HCT116 (cell line): ENCODE data around the gene TCEANC. TPM values are rescaled to one million over a fixed set of nuclear protein-coding genes. Genes with fewer than 3 reads are reported as not detected.

ENCODE experiments used
- ATAC-seq: fragments of 200-7000 bp; cut with Tn5 transposase; 2 replicates; pipeline ENCODE4 v1.9.1; 2020; ENCODE audit warnings: mild to moderate bottlenecking, moderate library complexity
- BruUV-seq: library from RNA; stranded (reverse); fragments of 400-500 nt; replicated peaks from 2 replicates; lab custom pipeline; 2021; lab: Mats Ljungman, UMichigan
- CTCF ChIA-PET: fragments of 300-600 bp; sonication (Branson Sonifier 250); formaldehyde crosslinking; loops from one replicate; lab custom pipeline; 2021; ENCODE audit warnings: antibody characterized with exemption; lab: Charles Lee
- POLR2A ChIA-PET: fragments of 300-600, 350-600 bp; sonication (Branson Sonifier 250); formaldehyde crosslinking; loops from one replicate; lab custom pipeline; 2021; ENCODE audit warnings: antibody characterized with exemption; lab: Charles Lee
- RAD21 ChIA-PET, 2 experiments: fragments of 300-600 bp; sonication (Branson Sonifier 250); formaldehyde crosslinking; loops; one replicate each; lab custom pipeline; 2023; ENCODE audit warnings: low total read pairs in 2 of 2; ENCODE audit not compliant: uncharacterized antibody in 2 of 2, unreplicated experiment in 2 of 2, low non-redundant PET in 1 of 2; lab: Charles Lee
- DNase-seq: peaks from one replicate; pipeline ENCODE4 v3.0.0-alpha.2; 2010; ENCODE audit warnings: low read depth, low spot score
- H2AFZ ChIP-seq: fragments of 200-600 bp; shearing (Covaris generic), sonication (generic); 2 replicates; pipeline ENCODE4 v1.6.1; 2017; ENCODE audit warnings: low read depth, mixed run types, mixed read lengths, antibody characterized with exemption, low read length; ENCODE audit not compliant: poor library complexity, severe bottlenecking
- H3K27ac ChIP-seq: 2 replicates; pipeline ENCODE4 v1.5.1; 2012; ENCODE audit warnings: low read depth, low read length
- H3K27me3 ChIP-seq: fragments of 200-600 bp; sonication (generic); 2 replicates; pipeline ENCODE4 v1.6.1; 2016; ENCODE audit warnings: mixed run types, low read length, mixed read lengths; ENCODE audit not compliant: insufficient read depth
- H3K36me3 ChIP-seq, 2 experiments: fragments of 200-500 bp in 1 of 2; fragments of 200-600 bp in 1 of 2; sonication (Bioruptor generic) in 1 of 2; sonication (generic) in 1 of 2; 2 replicates each; pipeline versions ENCODE4 v1.5.1 to v1.6.1; 2014 to 2016; ENCODE audit warnings: low read length in 2 of 2, inconsistent platforms in 1 of 2, mixed read lengths in 1 of 2, mixed run types in 1 of 2; ENCODE audit not compliant: insufficient read depth in 2 of 2, control insufficient read depth in 1 of 2
- H3K4me1 ChIP-seq, 2 experiments: fragments of 200-600 bp in 1 of 2; sonication (generic) in 1 of 2; 2 replicates each; pipeline versions ENCODE4 v1.5.1 to v1.6.1; 2012 to 2017; ENCODE audit warnings: low read length in 2 of 2, inconsistent platforms in 1 of 2, mild to moderate bottlenecking in 1 of 2, mixed read lengths in 1 of 2, mixed run types in 1 of 2, moderate library complexity in 1 of 2; ENCODE audit not compliant: insufficient read depth in 2 of 2, control insufficient read depth in 1 of 2
- H3K4me2 ChIP-seq: fragments of 200-600 bp; sonication (generic); 2 replicates; pipeline ENCODE4 v1.6.1; 2017; ENCODE audit warnings: mixed run types, low read length, mixed read lengths
- H3K4me3 ChIP-seq, 2 experiments: fragments of 200-600 bp in 1 of 2; sonication (generic) in 1 of 2; replicated peaks in 1 of 2; 2 replicates each; pipeline ENCODE4 v1.5.1; 2011 to 2016; ENCODE audit warnings: low read length in 2 of 2, control low read depth in 1 of 2, low read depth in 1 of 2, mild to moderate bottlenecking in 1 of 2, mixed read lengths in 1 of 2, mixed run types in 1 of 2
- H3K79me2 ChIP-seq: fragments of 200-600 bp; sonication (generic); 2 replicates; pipeline ENCODE4 v1.6.1; 2017; ENCODE audit warnings: mild to moderate bottlenecking, mixed run types, low read length, moderate library complexity, mixed read lengths; ENCODE audit not compliant: insufficient read depth
- H3K9ac ChIP-seq: fragments of 200-600 bp; sonication (generic); 2 replicates; pipeline ENCODE4 v1.6.1; 2016; ENCODE audit warnings: low read length, mixed read lengths
- H3K9me2 ChIP-seq: fragments of 200-600 bp; sonication (generic), shearing (Covaris generic); 2 replicates; pipeline ENCODE4 v1.6.1; 2017; ENCODE audit warnings: mixed run types, mild to moderate bottlenecking, moderate library complexity; ENCODE audit not compliant: insufficient read depth
- H3K9me3 ChIP-seq, 2 experiments: fragments of 200-500 bp in 1 of 2; fragments of 200-600 bp in 1 of 2; sonication (Bioruptor generic) in 1 of 2; sonication (generic) in 1 of 2; 2 replicates each; pipeline ENCODE4 v1.6.1; 2014 to 2017; ENCODE audit warnings: low read length in 2 of 2, mixed read lengths in 2 of 2, inconsistent platforms in 1 of 2, low read depth in 1 of 2, mild to moderate bottlenecking in 1 of 2, mixed run types in 1 of 2, moderate library complexity in 1 of 2; ENCODE audit not compliant: control insufficient read depth in 1 of 2, insufficient read depth in 1 of 2
- H4K20me1 ChIP-seq: fragments of 200-600 bp; sonication (generic), shearing (Covaris generic); 2 replicates; pipeline ENCODE4 v1.6.1; 2017; ENCODE audit warnings: mixed run types, mild to moderate bottlenecking, moderate library complexity; ENCODE audit not compliant: insufficient read depth
- CEBPB ChIP-seq: IDR thresholded peaks from 2 replicates; pipeline ENCODE4 v1.6.1; 2012; ENCODE audit warnings: low read depth
- EZH2 ChIP-seq: fragments of 200-600 bp; sonication (generic); IDR thresholded peaks from 2 replicates; pipeline ENCODE4 v1.6.1; 2017; ENCODE audit warnings: antibody characterized with exemption, mixed run types
- EZH2phosphoT487 ChIP-seq: fragments of 200-600 bp; IDR thresholded peaks from 2 replicates; pipeline ENCODE4 v1.6.1; 2018; ENCODE audit warnings: antibody characterized with exemption, borderline replicate concordance
- FOSL1 ChIP-seq: IDR thresholded peaks from 2 replicates; pipeline ENCODE4 v1.6.1; 2012; ENCODE audit warnings: low read depth
- POLR2AphosphoS5 ChIP-seq: IDR thresholded peaks from 2 replicates; pipeline ENCODE4 v1.6.1; 2011; ENCODE audit warnings: mild to moderate bottlenecking, low read depth, low read length, moderate library complexity
- RAD21 ChIP-seq: IDR thresholded peaks from 2 replicates; pipeline ENCODE4 v1.6.1; 2012; ENCODE audit warnings: low read depth, mild to moderate bottlenecking
- SRF ChIP-seq: IDR thresholded peaks from 2 replicates; pipeline ENCODE4 v1.6.1; 2012; ENCODE audit warnings: low read depth
- ZFX ChIP-seq: fragments of 450-650 bp; IDR thresholded peaks from 2 replicates; pipeline ENCODE4 v1.6.1; 2017
- intact Hi-C: fragments of 100-400 bp; cut with micrococcal nuclease; formaldehyde crosslinking; loops from 2 replicates; pipeline ENCODE4 v1.10.0; 2022
- total RNA-seq: library from RNA; stranded (reverse); gene quantifications from one replicate; pipeline ENCODE4 v1.2.1, GENCODE V29; 2021; ENCODE audit not compliant: unreplicated experiment
- TF ChIP-seq, protein P1 (sequence below): IDR thresholded peaks from 2 replicates; pipeline ENCODE4 v1.6.1; 2011; ENCODE audit warnings: mild to moderate bottlenecking, low read length, moderate library complexity; ENCODE audit not compliant: insufficient replicate concordance; ENCODE audit errors: extremely low read depth
- TF ChIP-seq, protein P2 (sequence below): IDR thresholded peaks from 2 replicates; pipeline ENCODE4 v1.6.1; 2012
- TF ChIP-seq, protein P3 (sequence below): IDR thresholded peaks from 2 replicates; pipeline ENCODE4 v1.6.1; 2012; ENCODE audit warnings: low read depth

The TCEANC gene
- total RNA-seq, 1 experiment from 2014 or later, result 1.2 TPM

DNA sequence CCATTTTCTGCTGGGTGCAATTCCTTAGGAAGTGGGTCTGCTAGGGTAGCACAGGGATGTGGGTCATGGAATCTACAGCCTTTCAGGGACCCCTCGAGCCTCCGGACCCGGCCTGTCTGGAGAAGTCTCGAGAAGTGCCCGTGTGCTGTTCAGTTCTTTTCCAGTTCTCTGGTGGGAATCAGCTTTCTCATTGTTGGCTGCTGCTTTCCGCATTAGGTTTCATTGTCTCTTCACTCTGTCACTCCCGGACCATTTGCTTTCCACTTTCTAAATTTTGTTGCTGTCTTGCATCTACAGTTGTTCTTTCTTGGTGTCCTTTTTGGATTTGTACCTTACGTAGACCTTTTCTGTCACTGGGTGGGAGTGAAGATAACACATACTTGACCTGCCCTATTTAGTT is 42.0 kb downstream of the TCEANC start (continued):
- TF ChIP-seq, protein P1, sequence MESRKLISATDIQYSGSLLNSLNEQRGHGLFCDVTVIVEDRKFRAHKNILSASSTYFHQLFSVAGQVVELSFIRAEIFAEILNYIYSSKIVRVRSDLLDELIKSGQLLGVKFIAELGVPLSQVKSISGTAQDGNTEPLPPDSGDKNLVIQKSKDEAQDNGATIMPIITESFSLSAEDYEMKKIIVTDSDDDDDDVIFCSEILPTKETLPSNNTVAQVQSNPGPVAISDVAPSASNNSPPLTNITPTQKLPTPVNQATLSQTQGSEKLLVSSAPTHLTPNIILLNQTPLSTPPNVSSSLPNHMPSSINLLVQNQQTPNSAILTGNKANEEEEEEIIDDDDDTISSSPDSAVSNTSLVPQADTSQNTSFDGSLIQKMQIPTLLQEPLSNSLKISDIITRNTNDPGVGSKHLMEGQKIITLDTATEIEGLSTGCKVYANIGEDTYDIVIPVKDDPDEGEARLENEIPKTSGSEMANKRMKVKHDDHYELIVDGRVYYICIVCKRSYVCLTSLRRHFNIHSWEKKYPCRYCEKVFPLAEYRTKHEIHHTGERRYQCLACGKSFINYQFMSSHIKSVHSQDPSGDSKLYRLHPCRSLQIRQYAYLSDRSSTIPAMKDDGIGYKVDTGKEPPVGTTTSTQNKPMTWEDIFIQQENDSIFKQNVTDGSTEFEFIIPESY, result no peak

DNA sequence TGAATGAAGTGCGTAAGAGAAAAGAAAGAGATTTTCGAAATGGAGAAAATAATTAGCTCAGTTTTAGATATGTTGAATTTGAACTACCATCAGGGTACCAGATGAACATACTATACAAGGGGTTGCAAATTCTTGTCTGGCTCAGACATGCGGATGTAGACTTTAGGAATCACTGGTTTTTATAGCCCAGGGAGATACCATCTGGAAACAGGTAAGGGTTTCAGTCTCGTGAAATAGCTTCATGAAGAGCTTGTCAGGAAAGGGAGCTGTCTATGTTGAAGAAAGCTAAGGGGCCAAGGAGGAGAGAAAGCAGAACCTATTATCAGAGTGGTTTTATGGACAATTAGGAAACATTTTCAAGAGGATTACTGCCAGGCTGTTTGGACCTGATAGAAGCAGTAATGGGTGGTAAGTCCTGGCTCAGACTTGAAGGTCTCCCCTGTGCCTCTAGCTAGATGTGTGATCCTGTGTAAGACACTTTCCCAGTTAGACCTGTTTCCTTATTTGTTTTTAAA is 42.7 kb downstream of the TCEANC start:
- TF ChIP-seq EZH2 (no peak), POLR2AphosphoS5 (no peak), ZFX (no peak), SRF (no peak), CEBPB (no peak), EZH2phosphoT487 (no peak), FOSL1 (no peak), RAD21 (no peak)
- TF ChIP-seq, protein P2, sequence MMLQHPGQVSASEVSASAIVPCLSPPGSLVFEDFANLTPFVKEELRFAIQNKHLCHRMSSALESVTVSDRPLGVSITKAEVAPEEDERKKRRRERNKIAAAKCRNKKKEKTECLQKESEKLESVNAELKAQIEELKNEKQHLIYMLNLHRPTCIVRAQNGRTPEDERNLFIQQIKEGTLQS, result no peak
- TF ChIP-seq, protein P3, sequence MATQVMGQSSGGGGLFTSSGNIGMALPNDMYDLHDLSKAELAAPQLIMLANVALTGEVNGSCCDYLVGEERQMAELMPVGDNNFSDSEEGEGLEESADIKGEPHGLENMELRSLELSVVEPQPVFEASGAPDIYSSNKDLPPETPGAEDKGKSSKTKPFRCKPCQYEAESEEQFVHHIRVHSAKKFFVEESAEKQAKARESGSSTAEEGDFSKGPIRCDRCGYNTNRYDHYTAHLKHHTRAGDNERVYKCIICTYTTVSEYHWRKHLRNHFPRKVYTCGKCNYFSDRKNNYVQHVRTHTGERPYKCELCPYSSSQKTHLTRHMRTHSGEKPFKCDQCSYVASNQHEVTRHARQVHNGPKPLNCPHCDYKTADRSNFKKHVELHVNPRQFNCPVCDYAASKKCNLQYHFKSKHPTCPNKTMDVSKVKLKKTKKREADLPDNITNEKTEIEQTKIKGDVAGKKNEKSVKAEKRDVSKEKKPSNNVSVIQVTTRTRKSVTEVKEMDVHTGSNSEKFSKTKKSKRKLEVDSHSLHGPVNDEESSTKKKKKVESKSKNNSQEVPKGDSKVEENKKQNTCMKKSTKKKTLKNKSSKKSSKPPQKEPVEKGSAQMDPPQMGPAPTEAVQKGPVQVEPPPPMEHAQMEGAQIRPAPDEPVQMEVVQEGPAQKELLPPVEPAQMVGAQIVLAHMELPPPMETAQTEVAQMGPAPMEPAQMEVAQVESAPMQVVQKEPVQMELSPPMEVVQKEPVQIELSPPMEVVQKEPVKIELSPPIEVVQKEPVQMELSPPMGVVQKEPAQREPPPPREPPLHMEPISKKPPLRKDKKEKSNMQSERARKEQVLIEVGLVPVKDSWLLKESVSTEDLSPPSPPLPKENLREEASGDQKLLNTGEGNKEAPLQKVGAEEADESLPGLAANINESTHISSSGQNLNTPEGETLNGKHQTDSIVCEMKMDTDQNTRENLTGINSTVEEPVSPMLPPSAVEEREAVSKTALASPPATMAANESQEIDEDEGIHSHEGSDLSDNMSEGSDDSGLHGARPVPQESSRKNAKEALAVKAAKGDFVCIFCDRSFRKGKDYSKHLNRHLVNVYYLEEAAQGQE, result no peak
- TF ChIP-seq, protein P1, result no peak
- TF ChIP-seq, all 23 proteins: peak for 0
- POLR2A ChIA-PET, result no interaction called here
- Histone ChIP-seq H3K4me3 (no peak overlapping the region), H3K9me2 (no peaks in the 10 kb centered on the region), H3K9ac (no peak overlapping the region), H3K79me2 (peaks cover 97% of the 10 kb centered on the region), H3K4me2 (no peak overlapping the region), H2AFZ (no peak overlapping the region), H3K9me3 (no peaks in the 10 kb centered on the region), H4K20me1 (0 out of 2 replicates have a peak, but pooled peaks cover 4% of the 10 kb centered on the region), H3K27me3 (no peaks in the 10 kb centered on the region), H3K36me3 (no peaks in the 10 kb centered on the region), H3K27ac (no peak overlapping the region), H3K4me1 (peaks cover 35 to 45% of the 10 kb centered on the region in 2 experiments)
- BruUV-seq, result no TSS peak
- CTCF ChIA-PET, result no interaction called here
- ATAC-seq (no peak), DNase-seq (no peak)
- intact Hi-C loops, result no loop called here
- RAD21 ChIA-PET, result no interaction called here
